Thyroid gland (tissue), 4 donors: Measurements from ENCODE around the gene MED6. TPM values are rescaled to one million over a fixed set of nuclear protein-coding genes. Genes with fewer than 3 reads are reported as not detected.

Source experiments
- DNase-seq, 2 donors: peaks; one replicate each; pipeline ENCODE4 v3.0.0-alpha.2; 2019
- H3K27ac ChIP-seq, 3 donors: fragments of 200-600 bp; sonication (generic); 1 replicate in 2 of 3; 2 replicates in 1 of 3; pipeline ENCODE4 v1.5.1; 2016 to 2019; ENCODE audit warnings: mild to moderate bottlenecking in 1 of 3, moderate library complexity in 1 of 3
- H3K27me3 ChIP-seq: fragments of 200-600 bp; sonication (generic); one replicate; pipeline ENCODE4 v1.5.1; 2019
- H3K36me3 ChIP-seq, 2 donors: fragments of 200-600 bp; sonication (generic); one replicate each; pipeline ENCODE4 v1.5.1; 2016 to 2019
- H3K4me1 ChIP-seq, 2 donors: fragments of 200-600 bp; sonication (generic); one replicate each; pipeline ENCODE4 v1.5.1; 2017 to 2019
- H3K4me3 ChIP-seq, 3 donors: fragments of 200-600 bp; sonication (generic); replicated peaks in 1 of 3; 1 replicate in 2 of 3; 2 replicates in 1 of 3; pipeline ENCODE4 v1.5.1; 2016; ENCODE audit warnings: mild to moderate bottlenecking in 1 of 3
- H3K9me3 ChIP-seq: fragments of 200-600 bp; sonication (generic); one replicate; pipeline ENCODE4 v1.5.1; 2017
- POLR2A ChIP-seq, 2 donors: fragments of 450-650 bp; IDR thresholded peaks; one replicate each; pipeline ENCODE4 v1.6.1; 2017; ENCODE audit warnings: antibody characterized with exemption in 2 of 2, mild to moderate bottlenecking in 2 of 2, moderate library complexity in 1 of 2
- WGBS, 2 donors: methylation state at CpG; one replicate each; pipeline ENCODE4 v1.1.5; 2017; 5-methylcytosine and 5-hydroxymethylcytosine counted together
- intact Hi-C: fragments of 100-400 bp; cut with DNase I; formaldehyde crosslinking; loops from one replicate; pipeline ENCODE4 v1.15.1; 2023
- total RNA-seq, 4 donors: library from RNA; depleted of rRNA; stranded (reverse); fragments of >200 nt; gene quantifications; one replicate each; pipeline ENCODE4 v1.2.3, GENCODE V29; 2016
- TF ChIP-seq, protein P1 (sequence below), 6 experiments: fragments of 200-600 bp in 3 of 6; fragments of 450-650 bp in 3 of 6; sonication (generic) in 3 of 6; IDR thresholded peaks; one replicate each; pipeline ENCODE4 v1.5.1; 2016 to 2019; ENCODE audit warnings: antibody characterized with exemption in 6 of 6, mild to moderate bottlenecking in 2 of 6, inconsistent platforms in 1 of 6, moderate library complexity in 1 of 6

MED6 gene
- total RNA-seq, 4 donors from 2014 or later = 35.2 to 74.3 (median 51.0) TPM

DNA sequence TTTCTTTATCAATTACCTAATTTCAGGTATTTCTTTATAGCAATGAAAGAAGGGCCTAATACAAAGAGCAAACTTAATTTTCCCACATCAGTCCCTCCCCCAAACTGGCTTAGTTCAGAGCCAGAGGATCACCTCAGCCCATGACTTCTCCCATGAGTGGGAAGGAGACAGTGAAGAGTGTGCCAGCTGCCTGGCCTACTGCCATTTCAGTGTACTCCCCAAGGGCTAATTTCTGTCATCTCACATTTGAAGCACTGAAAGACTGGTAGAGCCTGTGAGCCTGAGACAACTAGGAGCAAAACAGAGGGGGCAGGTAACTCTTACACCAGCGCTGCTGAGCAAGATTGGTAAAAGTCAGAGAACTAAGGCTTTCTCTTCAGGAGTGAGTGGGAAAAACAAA, 36.6 kb downstream of the MED6 start:
- intact Hi-C loops = no loop called here
- Histone ChIP-seq H3K27ac (no peak overlapping the region), H3K4me3 (no peak overlapping the region), H3K36me3 (peaks cover 6 to 10% of the 10 kb centered on the region in 2 donors), H3K27me3 (no peaks in the 10 kb centered on the region), H3K9me3 (no peaks in the 10 kb centered on the region), H3K4me1 (no peaks in the 10 kb centered on the region)
- DNase-seq = no peak
- TF ChIP-seq, protein P1, sequence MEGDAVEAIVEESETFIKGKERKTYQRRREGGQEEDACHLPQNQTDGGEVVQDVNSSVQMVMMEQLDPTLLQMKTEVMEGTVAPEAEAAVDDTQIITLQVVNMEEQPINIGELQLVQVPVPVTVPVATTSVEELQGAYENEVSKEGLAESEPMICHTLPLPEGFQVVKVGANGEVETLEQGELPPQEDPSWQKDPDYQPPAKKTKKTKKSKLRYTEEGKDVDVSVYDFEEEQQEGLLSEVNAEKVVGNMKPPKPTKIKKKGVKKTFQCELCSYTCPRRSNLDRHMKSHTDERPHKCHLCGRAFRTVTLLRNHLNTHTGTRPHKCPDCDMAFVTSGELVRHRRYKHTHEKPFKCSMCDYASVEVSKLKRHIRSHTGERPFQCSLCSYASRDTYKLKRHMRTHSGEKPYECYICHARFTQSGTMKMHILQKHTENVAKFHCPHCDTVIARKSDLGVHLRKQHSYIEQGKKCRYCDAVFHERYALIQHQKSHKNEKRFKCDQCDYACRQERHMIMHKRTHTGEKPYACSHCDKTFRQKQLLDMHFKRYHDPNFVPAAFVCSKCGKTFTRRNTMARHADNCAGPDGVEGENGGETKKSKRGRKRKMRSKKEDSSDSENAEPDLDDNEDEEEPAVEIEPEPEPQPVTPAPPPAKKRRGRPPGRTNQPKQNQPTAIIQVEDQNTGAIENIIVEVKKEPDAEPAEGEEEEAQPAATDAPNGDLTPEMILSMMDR (IDR thresholded peaks at IDR 0.05) = no peak
- TF ChIP-seq POLR2A (IDR thresholded peaks at IDR 0.05) = no peak
- 27 to 91% methylated on average over 1 of the region's 1 CpG for WGBS, 2 donors

DNA sequence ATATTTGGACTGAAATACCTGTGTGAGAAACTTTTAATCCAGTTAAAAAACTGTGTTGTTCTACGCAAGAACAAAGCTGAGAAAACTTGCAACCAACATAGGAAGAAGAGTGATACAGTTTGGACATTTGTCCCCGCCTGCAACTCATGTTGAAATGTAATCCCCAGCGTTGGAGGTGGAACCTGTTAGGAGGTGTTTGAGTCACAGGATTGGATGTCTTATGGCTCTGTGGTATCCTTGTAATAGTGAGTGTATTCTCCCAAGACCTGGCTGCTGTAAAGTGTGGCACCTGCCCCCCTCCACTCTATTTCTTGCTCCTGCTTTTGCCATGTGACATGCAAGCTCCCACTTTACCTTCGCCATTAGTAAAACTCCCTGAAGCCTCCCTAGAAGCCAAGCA, 37.0 kb downstream of the MED6 start:
- no peak for TF ChIP-seq POLR2A (IDR thresholded peaks at IDR 0.05)
- TF ChIP-seq, protein P1 (IDR thresholded peaks at IDR 0.05) = no peak
- Histone ChIP-seq H3K36me3 (peaks cover 6 to 10% of the 10 kb centered on the region in 2 donors), H3K4me3 (no peak overlapping the region), H3K9me3 (no peaks in the 10 kb centered on the region), H3K27ac (no peak overlapping the region), H3K27me3 (no peaks in the 10 kb centered on the region), H3K4me1 (no peaks in the 10 kb centered on the region)
- intact Hi-C loops = no loop called here
- DNase-seq = no peak
- 96 to 97% methylated on average over 4 of the region's 4 CpGs for WGBS, 2 donors

DNA sequence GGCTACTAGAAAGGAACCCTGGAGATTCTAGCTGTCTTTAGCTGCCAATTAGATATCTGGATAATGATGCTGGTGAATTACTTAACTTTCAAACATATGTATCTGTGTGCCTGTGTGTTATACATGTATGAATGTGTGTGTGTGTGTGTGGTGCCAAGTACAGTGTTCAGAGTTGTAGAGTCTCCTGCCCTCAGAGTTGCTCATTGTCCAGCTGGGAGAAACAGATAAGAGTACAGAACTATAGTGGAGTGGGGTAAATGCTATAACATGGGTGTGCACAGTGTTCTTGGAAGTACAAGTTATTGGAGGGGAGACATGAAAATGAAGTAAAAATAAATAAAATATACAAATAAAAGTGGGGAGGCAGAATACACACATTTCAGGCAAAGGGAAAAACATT, 42.1 kb downstream of the MED6 start:
- no peak for DNase-seq
- peaks cover 0 to 6% of the 10 kb centered on the region in 2 donors for H3K36me3 ChIP-seq
- H3K9me3 ChIP-seq = no peaks in the 10 kb centered on the region
- H3K4me3 ChIP-seq = no peak overlapping the region
- intact Hi-C loops = no loop called here
- TF ChIP-seq, protein P1 (IDR thresholded peaks at IDR 0.05) = no peak
- TF ChIP-seq POLR2A (IDR thresholded peaks at IDR 0.05) = no peak
- H3K27ac ChIP-seq = no peak overlapping the region
- no peaks in the 10 kb centered on the region for H3K27me3 ChIP-seq
- peaks cover 0 to 3% of the 10 kb centered on the region in 2 donors for H3K4me1 ChIP-seq

DNA sequence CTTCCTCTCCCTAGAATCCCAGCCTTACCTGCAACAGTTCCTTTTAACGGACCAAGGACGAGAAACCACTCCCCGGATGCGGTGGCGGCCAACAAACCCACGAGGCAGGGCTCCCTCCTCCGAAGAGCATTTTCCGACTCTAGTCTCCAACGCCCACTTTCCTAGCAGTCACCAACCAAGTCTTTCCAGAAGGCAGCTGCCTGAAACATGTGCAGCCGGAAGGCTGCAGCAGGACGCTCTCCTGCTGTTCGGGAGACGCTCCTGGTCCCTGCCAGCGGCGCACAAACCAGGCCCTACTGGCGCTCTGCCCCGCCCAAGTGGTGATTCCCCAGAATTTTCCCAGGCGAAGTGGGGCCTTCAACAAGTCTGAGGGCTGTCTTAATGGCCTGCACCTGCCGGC, 44.6 kb downstream of the MED6 start:
- TF ChIP-seq, protein P1 (IDR thresholded peaks at IDR 0.05) = no peak
- 13 to 40% methylated on average over 16 to 19 of the region's 19 CpGs for WGBS, 2 donors
- no peak overlapping the region for H3K27ac ChIP-seq
- no peak overlapping the region for H3K4me3 ChIP-seq
- DNase-seq = peak; percentile 46 to 54
- peaks cover 0 to 3% of the 10 kb centered on the region in 2 donors for H3K4me1 ChIP-seq
- H3K9me3 ChIP-seq = no peaks in the 10 kb centered on the region
- intact Hi-C loops = no loop called here
- H3K27me3 ChIP-seq = no peaks in the 10 kb centered on the region
- no peaks in the 10 kb centered on the region for H3K36me3 ChIP-seq

DNA sequence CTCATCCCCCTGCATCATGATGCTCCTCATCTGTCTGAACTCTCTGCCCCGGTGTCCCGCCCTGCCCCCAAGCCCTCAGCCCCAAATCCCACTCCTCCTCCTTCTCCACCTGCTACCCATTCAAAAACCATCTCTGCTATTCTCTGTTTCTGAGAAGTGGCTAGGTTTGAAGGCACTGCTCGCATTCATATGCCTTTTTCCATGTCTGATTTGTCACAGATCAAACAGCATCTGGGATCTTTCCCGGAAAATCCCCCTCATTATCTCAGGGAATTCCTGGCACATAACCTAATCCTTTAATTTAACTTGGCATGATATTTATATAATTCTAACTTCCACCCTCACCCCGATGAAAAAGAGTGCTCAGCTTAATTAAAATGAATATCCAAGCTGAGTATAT, 62.4 kb downstream of the MED6 start:
- TF ChIP-seq, protein P1 (IDR thresholded peaks at IDR 0.05) = no peak
- TF ChIP-seq POLR2A (IDR thresholded peaks at IDR 0.05) = no peak
- Histone ChIP-seq H3K4me1 (no peaks in the 10 kb centered on the region), H3K36me3 (no peaks in the 10 kb centered on the region), H3K27me3 (no peaks in the 10 kb centered on the region), H3K9me3 (no peaks in the 10 kb centered on the region), H3K4me3 (no peak overlapping the region), H3K27ac (no peak overlapping the region)
- intact Hi-C loops = no loop called here
- no peak for DNase-seq
- 82 to 90% methylated on average over 5 of the region's 5 CpGs for WGBS, 2 donors
